ENCODE results near the gene COPE. TPM values are rescaled to one million over a fixed set of nuclear protein-coding genes. Genes with fewer than 3 reads are reported as not detected.
"Not testable (repeated sequence)": the region's sequence is repeated elsewhere in the genome, so short reads cannot be mapped to it uniquely, and the experiment has no call there.

The COPE gene
- total RNA-seq, 1 experiment from 2014 or later, result 499 TPM

GRCh38 chr19:18940769-18941627 lies 21.8 kb upstream of the COPE start, which contains the start of gene HOMER3:
HOMER3 (minus strand) TSS chr19:18941217; CDS start chr19:18938982, 2,235 bp downstream.
- peak; percentile 57 for DNase-seq (ENCODE audit: low read depth)

- peak; percentile 75 for DNase-seq (ENCODE audit: low read depth)
Measured at GRCh38 chr19:18939922-18940768, 21.0 kb upstream of the COPE start.

GRCh38 chr19:18939163-18939562 lies 20.0 kb upstream of the COPE start:
- DNase-seq (ENCODE audit: low read depth), result no peak

DNA sequence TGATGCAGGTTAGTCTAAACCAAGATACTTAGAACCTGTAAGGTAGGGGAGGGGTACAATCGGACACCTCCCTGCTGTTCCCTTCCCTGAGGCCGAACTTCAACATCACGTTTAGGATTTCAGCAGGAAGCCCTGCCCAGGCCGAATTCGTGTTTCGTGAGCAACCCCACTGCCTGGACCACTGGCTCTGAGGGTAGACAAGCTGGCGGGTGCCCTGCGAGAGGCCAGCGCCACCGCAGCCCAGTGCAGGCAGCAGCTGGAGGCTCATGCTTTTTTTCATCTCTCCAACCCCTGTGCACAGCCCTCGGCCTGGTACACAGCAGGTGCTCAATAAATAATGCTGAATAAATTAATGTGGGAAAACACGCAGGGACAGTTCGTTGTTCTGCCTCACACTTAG lies 14.1 kb upstream of the COPE start:
- no peak for DNase-seq (ENCODE audit: low read depth)

DNA sequence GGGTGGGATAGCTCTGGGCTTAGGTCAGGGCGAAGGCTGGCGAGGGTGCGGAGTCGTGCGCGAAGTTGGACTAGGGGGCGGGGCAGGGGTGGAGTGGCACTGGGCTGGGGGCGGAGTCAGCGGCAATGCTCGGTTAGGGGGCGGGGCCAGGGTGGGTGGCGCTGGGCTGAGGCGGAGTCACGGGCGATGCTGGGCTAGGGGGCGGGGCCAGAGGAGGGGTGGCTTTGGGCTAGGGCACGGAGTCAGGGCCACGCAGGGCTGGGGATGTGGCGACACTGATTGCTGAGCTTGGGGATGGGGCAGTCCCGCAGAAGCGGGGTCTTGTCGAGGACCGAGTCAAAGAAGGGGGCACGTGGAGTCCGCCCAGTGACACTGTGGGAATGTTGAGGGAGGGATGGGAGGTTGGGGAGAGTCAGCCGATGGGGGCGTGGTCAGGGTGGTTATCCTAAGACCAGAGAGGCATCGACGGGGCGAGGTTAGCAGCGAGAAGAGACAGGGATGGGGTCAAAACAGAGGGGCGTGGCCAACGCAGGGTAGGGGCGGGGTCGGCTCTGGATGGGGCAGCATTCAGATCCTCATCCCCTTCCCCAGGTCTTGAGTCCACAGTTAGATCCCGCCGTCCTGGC lies 13.1 kb upstream of the COPE start:
- no peak for DNase-seq (ENCODE audit: low read depth)

DNA sequence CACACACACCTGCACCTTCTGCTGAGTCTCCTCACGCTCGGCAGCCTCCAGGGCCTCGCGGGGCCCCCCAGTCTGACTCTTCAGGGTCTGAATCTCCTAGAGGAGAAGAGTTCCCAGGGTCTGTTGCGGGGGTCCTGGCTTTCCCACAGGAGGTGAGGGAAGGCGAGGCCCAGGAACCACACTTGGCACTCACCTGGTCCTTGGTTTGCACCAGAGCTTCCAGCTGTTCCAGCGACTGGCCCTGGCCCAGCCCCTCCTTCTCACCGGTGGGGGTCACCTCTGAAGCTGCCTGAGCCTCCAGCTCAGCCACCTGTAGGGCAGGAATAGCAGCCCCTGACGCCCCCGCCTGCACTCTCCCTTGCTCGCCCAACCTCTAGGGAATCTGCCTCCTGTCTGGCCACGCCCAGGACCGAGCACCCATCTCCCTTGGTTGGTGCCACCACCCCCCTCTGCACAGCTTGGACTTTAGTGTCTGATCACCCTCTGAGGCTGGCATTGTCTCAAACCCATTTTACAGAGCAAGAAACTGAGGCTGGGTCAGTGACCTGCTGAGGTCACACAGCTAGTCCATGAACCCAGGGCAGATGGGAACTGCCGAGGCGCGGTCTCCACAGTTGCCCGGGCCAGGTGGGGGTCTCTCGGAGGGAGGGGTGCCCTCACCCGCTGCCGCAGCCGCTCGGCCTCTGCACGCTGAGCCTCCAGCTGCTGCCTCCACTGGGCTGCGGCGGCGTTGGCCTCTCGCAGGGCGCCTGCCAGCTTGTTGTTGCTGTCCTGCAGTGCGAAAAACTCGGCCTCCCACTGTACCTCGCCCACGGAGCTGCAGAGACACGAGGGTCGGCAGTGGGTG lies 12.4 kb upstream of the COPE start:
- no peak for DNase-seq (ENCODE audit: low read depth)

- no peak for DNase-seq (ENCODE audit: low read depth)
Measured at GRCh38 chr19:18929311-18929710, 10.1 kb upstream of the COPE start.

DNA sequence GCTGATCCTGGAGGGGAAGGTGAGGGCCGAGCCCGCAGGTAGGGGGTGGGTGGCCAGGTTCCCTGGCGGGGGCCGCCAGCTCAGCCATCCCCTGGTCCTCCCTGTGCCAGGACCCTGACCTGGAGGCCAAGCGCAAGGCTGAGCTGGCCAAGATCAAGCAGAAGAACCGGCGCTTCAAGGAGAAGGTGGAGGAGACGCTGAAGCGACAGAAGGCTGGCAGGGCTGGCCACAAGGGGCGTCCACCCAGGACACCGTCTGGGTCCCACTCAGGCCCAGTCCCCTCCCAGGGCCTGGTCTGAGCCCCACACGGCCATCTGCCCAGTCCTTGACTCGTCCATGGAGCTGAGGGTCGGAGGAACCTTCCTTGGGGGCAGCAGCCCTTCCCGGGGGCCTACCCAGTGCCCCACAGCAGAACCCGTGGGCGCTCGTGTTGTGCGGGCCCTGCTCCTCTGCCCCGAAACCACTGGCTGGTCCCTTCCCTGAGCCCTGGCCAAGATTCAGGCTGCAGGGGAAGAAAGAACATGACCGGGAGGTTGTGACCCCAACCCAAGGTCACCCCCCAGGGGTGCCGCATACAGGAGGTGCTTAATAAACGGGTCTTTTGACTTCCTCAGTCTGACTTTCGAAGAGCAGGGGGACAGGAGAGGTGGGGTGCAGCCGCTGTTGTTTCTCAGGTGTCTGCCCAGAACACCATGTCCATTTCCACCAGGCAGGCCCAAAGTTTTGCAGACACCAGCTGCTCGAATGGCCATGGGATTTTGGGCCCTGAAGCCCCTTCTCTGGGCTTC lies 9.0 kb upstream of the COPE start:
- no peak for DNase-seq (ENCODE audit: low read depth)

DNA sequence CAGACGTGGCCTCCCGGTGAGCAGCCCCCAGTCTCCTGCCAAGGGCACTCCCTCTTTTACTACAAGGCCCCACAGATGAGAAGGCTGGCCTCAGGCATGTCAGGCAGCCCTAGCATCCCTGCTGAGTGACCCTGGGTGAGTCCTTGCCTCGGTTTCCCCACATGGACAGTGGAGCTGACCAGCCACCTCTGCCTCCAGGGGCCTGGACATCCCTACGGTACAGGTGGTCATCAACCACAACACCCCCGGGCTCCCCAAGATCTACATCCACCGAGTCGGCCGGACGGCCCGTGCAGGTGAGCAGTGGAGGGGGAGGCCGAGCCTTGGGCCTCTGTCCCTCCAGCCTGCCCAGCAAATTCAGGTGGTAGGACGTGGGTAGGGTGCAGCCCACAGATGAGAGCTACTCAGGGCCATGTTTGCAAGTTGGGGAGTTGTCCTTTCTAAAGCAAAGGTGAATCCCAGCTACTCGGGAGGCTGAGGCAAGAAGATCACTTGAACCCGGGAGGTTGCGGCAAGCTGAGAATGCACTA lies 5.6 kb upstream of the COPE start:
- no peak for DNase-seq (ENCODE audit: low read depth)

- DNase-seq (ENCODE audit: low read depth), result no peak
Measured at GRCh38 chr19:18922228-18922985, 3.2 kb upstream of the COPE start.

DNA sequence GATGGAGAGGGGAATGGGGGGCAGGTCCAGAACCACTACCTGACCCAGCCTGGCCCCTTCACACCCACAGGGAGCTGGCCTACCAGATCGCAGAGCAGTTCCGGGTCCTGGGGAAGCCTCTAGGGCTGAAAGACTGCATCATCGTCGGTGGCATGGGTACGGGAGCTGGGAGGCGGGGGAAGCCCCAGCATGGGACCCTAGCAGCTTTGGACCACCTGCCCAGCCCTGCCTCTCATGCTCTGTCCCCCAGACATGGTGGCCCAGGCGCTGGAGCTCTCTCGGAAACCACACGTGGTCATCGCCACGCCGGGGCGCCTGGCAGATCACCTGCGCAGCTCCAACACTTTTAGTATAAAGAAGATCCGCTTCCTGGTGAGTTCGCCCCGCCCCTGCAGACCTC lies 2.4 kb upstream of the COPE start:
- DNase-seq (ENCODE audit: low read depth), result no peak

DNA sequence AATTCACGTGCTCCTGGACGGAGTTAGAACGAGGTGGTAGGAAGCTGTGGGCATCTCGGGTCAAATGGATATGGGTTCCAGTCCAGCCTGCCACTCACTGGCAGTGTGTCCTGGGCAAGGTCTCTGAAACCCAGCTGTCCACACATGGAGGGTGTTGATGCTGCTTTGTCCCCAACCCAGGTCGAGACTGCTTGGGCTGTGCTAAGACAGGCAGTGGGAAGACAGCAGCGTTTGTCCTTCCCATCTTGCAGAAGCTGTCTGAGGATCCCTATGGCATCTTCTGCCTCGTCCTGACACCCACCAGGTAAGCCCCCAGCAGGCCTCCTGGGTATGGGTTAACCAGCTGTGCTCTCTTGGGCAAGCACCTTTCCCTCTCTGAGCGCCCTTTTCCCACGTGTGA lies 1.2 kb upstream of the COPE start:
- DNase-seq (ENCODE audit: low read depth), result no peak

- no peak for DNase-seq (ENCODE audit: low read depth)
Measured at GRCh38 chr19:18919900-18920214, 670 bp upstream of the COPE start.

GRCh38 chr19:18917593-18917992 lies 1.6 kb downstream of the COPE start:
- DNase-seq (ENCODE audit: low read depth), result not testable (repeated sequence)

DNA sequence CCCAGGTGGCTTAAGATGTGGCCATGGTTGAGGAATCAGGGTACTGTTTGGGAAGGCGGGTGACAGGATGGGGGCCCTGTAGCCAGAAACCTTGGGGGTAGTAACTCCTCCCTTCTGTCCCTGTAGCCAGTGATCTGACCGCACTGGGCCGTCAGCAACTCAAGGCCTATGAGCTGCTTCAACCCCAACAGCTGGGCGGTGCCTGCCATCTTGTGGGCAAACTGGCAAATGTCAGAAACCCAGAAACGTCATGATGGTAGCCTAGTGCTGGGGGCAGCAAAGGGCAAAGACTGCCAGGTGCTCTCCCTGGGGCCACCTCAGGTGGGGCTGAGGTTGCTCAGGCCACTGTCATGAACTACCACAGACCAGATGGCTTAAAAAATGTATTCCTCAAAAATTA lies 3.5 kb downstream of the COPE start:
- DNase-seq (ENCODE audit: low read depth), result peak; percentile 40

DNA sequence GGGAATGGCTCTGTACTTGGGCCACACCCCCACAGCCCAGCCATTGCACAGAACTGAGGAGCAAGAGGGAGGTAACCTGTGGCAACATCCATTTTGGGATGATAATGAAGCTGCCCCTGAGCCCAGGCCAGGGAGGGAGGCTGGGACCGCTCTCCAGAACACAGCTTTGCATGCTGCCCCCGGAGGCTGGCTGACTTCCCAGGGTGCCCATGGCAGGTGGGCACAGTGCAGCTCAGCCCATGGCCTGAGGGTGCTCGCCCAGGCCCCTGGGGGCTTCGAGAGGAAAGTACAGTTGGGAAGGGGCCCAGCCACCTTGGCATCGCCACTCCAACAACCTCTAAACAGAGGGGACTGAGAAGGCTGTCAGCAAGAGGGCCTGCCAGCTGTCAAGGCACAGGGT lies 5.7 kb downstream of the COPE start:
- no peak for DNase-seq (ENCODE audit: low read depth)

GRCh38 chr19:18912933-18913332 lies 6.3 kb downstream of the COPE start:
- DNase-seq (ENCODE audit: low read depth), result no peak

GRCh38 chr19:18910801-18911436 lies 8.3 kb downstream of the COPE start:
- no peak for DNase-seq (ENCODE audit: low read depth)

GRCh38 chr19:18910010-18910409 lies 9.2 kb downstream of the COPE start:
- no peak for DNase-seq (ENCODE audit: low read depth)
